ENCODE data around the gene BIK. TPM values are rescaled to one million over a fixed set of nuclear protein-coding genes. Genes with fewer than 3 reads are reported as not detected.

Gene BIK
- total RNA-seq, 1 donor from 2014 or later: 9.9 TPM

DNA sequence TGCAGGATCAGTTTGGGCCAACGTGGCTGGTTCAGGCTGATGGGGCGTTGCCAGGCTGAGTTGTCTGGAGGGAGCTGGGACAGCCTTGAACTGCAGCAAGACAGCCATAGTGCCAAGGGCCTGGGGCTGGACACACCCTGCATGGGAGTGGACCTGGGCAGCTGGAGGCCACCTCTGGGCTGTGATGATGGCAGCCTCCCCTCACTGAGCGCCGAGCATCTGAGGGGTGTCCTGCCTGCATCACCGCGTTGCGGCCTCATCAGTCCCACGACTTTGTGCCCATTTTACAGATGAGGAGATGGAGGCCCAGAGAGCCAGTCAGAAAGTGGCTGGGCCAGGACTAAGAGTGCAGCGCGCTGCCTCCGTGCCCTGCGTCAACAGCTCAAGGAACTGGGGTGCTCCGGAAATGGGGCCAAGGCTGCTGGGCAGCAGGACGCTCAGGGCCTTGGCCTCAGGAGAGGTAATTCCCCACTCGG is 40.2 kb downstream of the BIK start:
- Mint-ChIP-seq H3K36me3 (no peaks in the 10 kb centered on the region), H3K27me3 (ENCODE audit: low read depth) (no peaks in the 10 kb centered on the region), H3K9me3 (no peaks in the 10 kb centered on the region), H3K4me1 (peaks cover 12% of the 10 kb centered on the region), H3K4me3 (peak overlapping the region; percentile 77), H3K27ac (peak overlapping the region; percentile 79)
- TF ChIP-seq, protein P1, sequence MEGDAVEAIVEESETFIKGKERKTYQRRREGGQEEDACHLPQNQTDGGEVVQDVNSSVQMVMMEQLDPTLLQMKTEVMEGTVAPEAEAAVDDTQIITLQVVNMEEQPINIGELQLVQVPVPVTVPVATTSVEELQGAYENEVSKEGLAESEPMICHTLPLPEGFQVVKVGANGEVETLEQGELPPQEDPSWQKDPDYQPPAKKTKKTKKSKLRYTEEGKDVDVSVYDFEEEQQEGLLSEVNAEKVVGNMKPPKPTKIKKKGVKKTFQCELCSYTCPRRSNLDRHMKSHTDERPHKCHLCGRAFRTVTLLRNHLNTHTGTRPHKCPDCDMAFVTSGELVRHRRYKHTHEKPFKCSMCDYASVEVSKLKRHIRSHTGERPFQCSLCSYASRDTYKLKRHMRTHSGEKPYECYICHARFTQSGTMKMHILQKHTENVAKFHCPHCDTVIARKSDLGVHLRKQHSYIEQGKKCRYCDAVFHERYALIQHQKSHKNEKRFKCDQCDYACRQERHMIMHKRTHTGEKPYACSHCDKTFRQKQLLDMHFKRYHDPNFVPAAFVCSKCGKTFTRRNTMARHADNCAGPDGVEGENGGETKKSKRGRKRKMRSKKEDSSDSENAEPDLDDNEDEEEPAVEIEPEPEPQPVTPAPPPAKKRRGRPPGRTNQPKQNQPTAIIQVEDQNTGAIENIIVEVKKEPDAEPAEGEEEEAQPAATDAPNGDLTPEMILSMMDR (IDR thresholded peaks at IDR 0.05; ENCODE audit: unreplicated experiment): no peak
- no peak for DNase-seq (ENCODE audit: low spot score in 2 of 2, unreplicated experiment in 2 of 2)

DNA sequence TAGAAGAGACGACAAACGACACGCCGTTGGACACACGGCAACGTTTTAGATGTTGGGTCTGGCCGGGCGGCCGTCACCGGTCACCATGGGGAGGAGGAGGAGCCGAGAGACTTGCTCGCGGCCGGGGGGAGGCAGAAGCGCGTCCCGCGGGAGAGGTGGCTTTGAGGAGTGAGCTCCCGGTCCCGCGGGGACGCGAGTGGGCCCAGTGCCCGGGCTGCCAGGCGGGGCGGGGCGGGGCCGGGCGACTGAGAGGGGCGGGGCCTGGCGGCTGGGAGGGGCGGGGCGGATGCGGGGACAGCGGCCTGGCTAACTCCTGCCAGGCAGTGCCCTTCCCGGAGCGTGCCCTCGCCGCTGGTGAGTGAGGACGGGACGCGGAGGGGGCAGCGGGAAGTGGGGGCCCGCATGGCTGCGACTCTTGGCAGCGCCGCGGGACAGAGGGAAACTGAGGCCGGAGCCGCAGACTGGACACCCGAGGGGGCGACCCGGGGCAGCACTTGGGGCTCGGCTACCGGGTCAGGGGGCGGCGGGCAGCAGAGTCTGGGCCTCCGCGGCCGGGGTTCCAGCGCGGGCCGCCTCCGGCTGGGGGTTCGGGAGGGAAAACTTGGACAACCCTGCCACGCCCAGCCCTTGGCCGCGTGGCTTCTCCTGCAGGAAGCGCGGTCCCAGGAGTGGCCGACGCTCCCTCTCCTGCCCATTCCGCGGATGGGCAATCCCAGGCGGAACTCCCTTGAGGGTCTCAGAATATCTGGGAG is 40.9 kb downstream of the BIK start, which contains the start of gene TSPO:
Gene TSPO, plus strand, starts transcription at position 309 of the 752 bp plus-strand sequence. CDS start 7,680 bp downstream, outside the sequence.
- H3K4me3 Mint-ChIP-seq: peak within 1 kb of the TSS; percentile 77
- H3K36me3 Mint-ChIP-seq: no peaks in the 10 kb centered on the region
- peak within 1 kb of the TSS; percentile 79 for H3K27ac Mint-ChIP-seq
- no peaks in the 10 kb centered on the region for H3K27me3 Mint-ChIP-seq (ENCODE audit: low read depth)
- peak; percentile 50 to 56 for DNase-seq (ENCODE audit: low spot score in 2 of 2, unreplicated experiment in 2 of 2)
- TF ChIP-seq, protein P1 (IDR thresholded peaks at IDR 0.05; ENCODE audit: unreplicated experiment): no peak
- H3K9me3 Mint-ChIP-seq: no peaks in the 10 kb centered on the region
- peaks cover 12% of the 10 kb centered on the region for H3K4me1 Mint-ChIP-seq

DNA sequence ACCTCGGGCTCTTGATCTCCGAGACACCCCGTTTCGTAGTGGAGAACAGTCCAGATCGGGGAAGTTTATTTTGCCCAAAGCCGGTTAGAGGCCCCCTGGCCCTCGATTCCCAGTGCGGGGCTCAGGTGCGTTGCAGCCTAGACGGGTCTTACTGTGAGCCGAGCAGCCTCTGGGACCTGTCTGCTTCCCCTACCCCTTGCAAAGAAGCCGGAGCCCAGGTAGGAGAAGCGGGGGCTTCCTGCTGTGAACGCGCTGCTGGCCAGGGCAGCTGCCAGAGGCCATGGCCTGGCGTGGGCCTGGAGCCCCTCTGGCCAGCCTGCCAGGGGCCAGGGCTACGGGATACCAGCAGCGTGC is 41.4 kb downstream of the BIK start:
- TF ChIP-seq, protein P1 (IDR thresholded peaks at IDR 0.05; ENCODE audit: unreplicated experiment): no peak
- H3K4me3 Mint-ChIP-seq: peak overlapping the region; percentile 64
- H3K27ac Mint-ChIP-seq: no peak overlapping the region
- H3K9me3 Mint-ChIP-seq: no peaks in the 10 kb centered on the region
- no peaks in the 10 kb centered on the region for H3K27me3 Mint-ChIP-seq (ENCODE audit: low read depth)
- DNase-seq (ENCODE audit: low spot score in 2 of 2, unreplicated experiment in 2 of 2): no peak
- no peaks in the 10 kb centered on the region for H3K36me3 Mint-ChIP-seq
- peaks cover 12% of the 10 kb centered on the region for H3K4me1 Mint-ChIP-seq

DNA sequence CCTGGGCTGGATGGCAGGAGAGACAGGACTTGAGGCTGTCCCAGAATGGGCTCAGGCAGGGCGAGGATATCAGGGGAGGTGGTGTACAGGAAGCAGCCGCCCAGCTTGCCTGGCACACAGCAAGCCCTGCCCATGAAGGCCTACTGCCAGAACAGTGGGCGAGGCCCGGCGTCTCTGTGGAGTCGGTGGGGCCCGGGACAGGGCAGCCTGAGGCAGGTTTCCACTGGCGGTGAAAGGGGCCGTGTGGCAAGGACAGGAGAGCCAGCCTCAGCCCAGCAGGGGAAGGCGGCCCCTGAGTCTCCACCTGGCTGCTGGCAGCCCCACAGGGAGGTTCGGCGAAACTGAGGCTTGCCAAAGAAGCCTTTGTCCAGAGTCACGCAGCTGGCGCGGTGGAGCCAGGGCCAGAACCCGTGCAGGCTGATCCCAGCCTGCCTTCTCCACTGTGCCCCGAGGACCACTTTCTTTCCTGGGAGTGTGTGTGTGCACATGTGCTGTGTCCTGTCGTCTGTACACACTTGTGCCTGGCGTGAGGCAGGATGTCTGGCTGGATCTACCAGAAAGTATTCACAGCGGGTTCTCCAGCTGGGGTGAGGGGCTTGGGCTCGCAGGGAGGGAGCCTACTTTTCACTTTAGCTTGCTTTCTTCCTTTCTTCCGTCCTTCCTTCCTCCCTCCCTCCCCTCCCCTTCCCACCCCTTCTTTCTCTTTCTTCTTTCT is 42.0 kb downstream of the BIK start:
- no peak for DNase-seq (ENCODE audit: low spot score in 2 of 2, unreplicated experiment in 2 of 2)
- H3K4me1 Mint-ChIP-seq: peaks cover 12% of the 10 kb centered on the region
- TF ChIP-seq, protein P1 (IDR thresholded peaks at IDR 0.05; ENCODE audit: unreplicated experiment): no peak
- H3K27me3 Mint-ChIP-seq (ENCODE audit: low read depth): no peaks in the 10 kb centered on the region
- H3K27ac Mint-ChIP-seq: peak overlapping the region; percentile 81
- H3K4me3 Mint-ChIP-seq: peak overlapping the region; percentile 64
- no peaks in the 10 kb centered on the region for H3K36me3 Mint-ChIP-seq
- H3K9me3 Mint-ChIP-seq: no peaks in the 10 kb centered on the region

DNA sequence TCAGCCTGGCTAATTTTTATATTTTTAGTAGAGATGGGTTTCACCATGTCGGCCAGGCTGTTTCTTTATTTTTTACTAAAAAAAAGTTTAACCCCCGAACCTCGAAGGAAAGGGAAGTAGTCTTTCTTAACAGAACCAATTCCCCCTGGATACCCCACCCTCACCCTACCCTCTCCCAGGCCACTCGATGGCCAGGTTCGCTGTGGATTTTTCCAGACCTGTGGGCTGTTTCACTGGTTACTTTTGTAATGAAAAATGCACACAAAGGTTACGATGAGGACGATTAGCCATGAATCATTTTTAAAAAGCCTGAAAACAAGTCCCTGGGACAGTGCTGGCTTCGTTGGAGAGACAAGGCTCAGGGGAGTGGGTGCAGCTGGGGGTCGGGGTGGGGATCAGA is 43.3 kb downstream of the BIK start:
- no peaks in the 10 kb centered on the region for H3K9me3 Mint-ChIP-seq
- DNase-seq (ENCODE audit: low spot score in 2 of 2, unreplicated experiment in 2 of 2): no peak
- H3K36me3 Mint-ChIP-seq: no peaks in the 10 kb centered on the region
- no peaks in the 10 kb centered on the region for H3K27me3 Mint-ChIP-seq (ENCODE audit: low read depth)
- peaks cover 12% of the 10 kb centered on the region for H3K4me1 Mint-ChIP-seq
- H3K27ac Mint-ChIP-seq: no peak overlapping the region
- TF ChIP-seq, protein P1 (IDR thresholded peaks at IDR 0.05; ENCODE audit: unreplicated experiment): no peak
- no peak overlapping the region for H3K4me3 Mint-ChIP-seq
